Islet precursor cell (in vitro differentiated cells): ENCODE results near the gene DIP2C.
"Not testable (repeated sequence)": the region's sequence is repeated elsewhere in the genome, so short reads cannot be mapped to it uniquely, and the experiment has no call there.

Experiments
- DNase-seq: peaks from one replicate; pipeline ENCODE4 v3.0.0-alpha.2; 2018

The DIP2C gene

DNA sequence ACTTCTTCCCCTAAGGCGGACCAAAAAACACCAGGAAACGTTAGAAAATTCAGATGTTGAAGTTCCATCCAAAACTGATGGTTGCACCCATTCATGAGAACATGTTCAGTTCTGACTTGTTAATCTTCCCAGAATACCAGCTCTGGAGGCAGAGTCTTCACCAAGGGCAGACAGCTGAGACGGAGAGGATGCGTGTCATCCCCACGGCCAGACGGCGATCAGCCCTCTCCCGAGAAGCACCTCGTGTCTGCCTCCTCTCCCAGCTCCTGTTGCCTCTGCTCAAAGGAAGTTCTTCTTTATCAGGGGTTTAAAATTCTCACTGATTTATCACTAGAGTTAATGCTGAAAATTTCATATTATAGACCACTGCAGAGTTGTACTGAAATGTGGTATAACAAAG lies 284.5 kb downstream of the DIP2C start:
- DNase-seq: peak; percentile 68

DNA sequence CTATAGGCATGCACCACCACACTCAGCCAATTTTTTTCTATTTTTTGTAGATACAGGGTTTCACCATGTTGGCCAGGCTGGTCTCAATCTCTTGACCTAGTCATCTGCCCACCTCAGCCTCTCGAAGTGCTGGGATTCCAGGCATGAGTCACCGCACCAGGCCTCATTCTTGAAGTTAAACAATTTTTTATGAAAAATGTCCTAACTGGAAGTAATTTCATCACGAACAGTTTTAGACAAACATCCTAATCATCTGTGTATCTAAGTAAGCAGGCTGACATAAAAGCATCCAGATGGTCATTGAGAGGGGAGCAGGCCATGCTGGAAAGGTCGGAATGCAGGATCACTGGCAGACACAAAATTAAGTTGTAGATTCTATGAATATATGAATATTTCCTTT lies 285.1 kb downstream of the DIP2C start:
- DNase-seq: no peak

DNA sequence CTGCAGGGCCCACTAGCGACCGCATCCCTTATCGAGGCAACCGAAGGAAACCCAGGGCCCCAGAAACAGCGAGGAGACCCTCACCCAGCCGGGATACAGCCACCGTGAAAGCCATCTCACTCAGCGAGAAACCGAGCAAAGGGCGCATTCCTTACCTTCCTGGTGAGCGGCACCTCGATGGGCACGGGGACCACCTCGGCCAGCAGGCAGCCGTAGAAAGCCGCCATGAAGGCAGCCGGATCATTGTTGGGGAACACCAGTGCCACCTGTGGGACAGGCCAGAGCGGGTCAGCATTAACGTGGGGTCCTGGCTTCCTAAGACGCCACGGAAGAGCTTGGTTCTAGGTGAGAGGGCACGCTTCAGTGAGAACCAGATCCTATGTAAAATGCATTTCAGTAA lies 290.5 kb downstream of the DIP2C start:
- DNase-seq: peak; percentile 48

DNA sequence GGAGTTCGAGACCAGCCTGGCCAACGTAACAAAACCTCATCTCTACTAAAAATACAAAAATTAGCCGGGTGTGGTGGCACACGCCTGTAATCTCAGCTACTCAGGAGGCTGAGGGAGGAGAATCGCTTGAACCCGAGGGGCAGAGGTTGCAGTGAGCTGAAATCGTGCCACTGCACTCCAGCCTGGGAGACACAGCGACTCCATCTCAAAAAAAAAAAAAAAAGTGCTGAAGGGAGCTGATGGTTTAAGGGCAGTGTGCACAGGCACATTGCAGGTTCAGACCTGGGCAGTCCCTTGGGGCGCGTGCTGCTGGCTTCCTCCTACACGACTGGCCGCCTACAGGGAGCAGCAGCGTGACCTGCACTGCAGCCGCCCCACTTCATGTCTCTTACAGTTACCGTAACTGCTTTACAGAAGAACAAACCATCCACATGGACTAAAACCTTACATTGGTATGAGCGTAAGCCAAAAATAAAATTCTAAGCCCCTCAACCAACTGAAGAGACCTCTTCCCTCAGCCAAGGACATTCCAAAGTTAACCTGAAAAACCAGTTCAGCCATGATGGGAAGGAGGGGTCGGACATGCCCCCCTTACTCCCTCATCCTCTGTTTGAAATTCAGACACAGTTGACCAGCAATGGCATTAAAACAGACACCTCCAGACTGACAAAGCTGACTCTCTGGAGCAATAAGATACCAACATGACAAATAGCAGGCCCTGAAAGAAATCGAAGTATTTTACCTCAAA lies 292.0 kb downstream of the DIP2C start:
- DNase-seq: peak; percentile 71

DNA sequence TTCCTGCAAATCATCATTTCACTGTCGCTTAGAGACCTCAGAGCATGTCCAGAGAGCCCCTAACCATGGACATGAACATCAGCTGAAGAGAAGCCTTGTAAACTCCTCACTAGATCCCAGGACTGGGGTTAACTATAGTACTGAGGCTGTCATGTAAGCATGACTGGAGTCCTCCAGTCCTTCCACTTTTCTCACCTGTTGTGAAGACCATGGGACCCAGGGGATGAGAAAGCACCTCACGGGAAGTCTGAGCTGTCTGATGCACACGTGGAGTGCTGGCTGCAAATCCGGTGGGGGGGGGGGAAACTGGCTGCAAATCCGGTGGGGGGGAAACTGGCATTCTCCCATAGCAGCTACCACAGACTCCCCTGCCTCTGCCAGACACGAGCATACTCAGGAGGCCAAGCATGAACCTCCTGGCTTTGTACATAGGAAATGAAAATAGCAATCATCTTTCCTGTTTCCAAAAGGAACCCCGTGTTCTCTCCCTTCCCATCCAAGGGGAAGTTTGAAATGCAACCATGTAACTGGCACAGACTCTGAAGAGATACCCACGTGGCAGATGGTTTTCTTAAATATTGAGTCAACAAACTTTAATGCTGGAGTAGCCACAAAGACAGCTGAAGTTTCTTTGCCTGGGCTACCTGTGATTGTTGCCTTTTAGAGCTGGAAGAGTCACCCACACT lies 292.8 kb downstream of the DIP2C start:
- DNase-seq: no peak

DNA sequence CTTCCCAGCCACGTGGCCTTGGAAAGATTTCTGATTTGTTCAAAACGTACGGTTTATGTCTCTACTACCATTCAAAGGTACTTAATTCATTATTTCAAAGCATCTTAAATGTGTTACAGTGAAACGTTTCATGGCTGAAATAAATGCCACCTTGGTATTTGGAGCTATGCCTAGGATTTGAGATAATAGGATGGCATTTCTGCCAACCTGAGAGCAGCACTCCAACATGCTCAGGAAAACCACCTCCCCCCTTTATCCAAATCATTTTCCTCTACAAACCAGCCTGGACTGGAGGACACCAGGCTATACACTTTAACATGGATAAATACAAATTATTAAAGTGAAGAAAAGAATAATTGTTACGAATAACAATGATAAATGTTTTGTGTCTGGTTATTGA lies 293.4 kb downstream of the DIP2C start:
- DNase-seq: no peak

DNA sequence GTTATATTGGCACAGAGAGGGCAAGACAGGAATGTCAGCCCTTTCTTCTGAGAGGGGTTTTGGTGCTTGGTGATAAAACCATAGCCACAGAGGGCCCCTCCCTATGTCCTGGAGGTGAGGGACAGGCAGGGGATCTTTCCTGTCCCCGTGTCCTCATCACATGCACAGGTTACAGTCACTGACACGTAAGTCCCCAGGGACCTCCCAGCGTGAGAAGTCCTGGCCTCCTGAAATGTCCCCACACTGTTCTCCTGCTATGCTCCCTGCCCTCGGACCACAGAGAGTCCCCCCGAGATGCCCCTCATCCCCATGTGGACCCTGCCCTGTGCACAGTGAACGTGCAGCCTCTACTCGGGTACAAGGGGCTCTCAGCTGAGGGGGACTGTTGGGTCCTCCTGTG lies 293.8 kb downstream of the DIP2C start:
- no peak for DNase-seq

DNA sequence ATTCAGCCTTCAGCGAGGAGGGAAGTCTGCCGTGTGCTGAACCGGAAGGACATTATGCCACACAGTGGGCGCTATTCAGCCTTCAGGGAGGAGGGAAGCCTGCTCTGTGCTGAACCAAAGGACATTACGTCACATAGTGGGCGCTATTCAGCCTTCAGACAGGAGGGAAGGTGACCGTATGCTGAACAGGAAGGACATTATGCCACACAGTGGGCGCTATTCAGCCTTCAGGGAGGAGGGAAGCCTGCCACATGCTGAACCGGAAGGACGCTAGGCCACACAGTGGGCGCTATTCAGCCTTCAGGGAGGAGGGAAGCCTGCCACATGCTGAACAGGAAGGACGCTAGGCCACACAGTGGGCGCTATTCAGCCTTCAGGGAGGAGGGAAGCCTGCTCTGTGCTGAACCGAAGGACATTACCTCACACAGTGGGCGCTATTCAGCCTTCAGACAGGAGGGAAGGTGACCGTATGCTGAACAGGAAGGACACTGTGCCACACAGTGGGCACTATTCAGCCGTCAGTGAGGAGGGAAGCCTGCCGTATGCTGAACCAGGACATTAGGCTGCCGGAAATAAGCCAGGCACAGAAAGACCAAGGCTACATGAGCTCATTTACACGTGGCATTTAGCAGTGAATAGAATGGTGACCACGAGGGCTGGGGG lies 294.9 kb downstream of the DIP2C start:
- DNase-seq: not testable (repeated sequence)

DNA sequence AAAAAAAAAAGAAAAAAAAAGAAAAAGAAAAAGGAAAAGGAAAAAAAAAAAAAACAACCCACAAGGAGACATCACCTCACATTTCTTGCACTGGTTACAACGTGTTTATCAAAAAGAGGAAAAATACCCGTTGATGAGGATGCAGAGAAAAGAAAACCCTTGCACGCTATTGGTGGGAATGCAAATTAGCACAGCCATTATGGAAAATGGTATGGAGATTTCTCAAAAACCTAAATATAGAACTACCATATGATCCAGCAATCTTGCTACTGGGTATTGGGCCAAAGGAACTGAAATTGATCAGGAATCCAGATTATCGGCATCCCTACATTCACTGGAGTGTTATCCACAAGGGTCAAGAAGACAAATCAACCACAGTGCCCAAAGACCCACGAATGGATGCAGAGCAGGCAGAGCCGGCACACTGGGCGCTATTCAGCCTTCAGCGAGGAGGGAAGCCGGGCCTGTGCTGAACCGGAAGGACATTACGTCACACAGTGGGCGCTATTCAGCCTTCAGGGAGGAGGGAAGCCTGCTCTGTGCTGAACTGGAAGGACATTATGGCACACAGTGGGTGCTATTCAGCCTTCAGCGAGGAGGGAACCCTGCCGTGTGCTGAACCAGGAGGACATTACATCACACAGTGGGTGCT lies 295.6 kb downstream of the DIP2C start:
- no peak for DNase-seq

DNA sequence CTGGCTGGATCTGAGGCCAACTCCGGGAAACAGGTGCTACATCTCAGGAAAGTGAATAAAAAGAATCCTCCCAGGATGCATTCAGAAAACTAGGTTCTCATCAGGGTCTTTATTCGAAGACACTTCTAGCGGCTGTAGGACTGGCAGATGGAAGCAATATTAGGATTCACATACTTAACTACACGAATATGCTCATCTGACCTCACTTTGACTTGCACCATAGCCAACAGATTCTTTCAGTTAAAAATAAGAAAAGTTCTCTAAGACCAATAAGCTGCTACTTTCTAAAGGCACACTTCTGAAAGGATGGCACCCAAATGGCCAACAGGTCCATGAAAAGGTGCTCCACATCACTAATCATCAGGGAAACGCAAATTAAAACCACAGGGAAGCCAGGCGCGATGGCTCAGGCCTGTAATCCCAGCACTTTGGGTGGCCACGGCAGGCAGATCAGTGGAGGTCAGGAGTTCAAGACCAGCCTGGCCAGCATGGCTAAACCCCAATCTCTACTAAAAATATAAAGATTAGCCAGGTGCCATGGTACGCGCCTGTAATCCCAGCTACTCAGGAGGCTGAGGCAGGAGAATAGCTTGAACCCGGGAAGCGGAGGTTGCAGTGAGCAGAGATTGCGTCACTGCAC lies 296.2 kb downstream of the DIP2C start:
- no peak for DNase-seq

DNA sequence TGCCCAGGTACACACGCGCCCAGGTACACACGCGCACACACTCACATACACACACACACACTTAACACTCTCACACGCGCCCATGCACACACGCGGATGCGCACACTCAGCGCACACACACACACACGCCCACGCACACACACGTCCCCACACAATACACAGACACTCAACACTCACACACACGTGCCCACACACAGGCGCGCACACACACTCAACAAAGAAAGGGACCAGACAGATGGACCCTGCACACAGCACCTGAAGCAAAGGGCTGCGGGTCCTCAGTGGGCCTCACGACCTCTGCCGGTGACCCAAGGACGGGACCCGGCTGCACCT lies 296.8 kb downstream of the DIP2C start:
- no peak for DNase-seq

DNA sequence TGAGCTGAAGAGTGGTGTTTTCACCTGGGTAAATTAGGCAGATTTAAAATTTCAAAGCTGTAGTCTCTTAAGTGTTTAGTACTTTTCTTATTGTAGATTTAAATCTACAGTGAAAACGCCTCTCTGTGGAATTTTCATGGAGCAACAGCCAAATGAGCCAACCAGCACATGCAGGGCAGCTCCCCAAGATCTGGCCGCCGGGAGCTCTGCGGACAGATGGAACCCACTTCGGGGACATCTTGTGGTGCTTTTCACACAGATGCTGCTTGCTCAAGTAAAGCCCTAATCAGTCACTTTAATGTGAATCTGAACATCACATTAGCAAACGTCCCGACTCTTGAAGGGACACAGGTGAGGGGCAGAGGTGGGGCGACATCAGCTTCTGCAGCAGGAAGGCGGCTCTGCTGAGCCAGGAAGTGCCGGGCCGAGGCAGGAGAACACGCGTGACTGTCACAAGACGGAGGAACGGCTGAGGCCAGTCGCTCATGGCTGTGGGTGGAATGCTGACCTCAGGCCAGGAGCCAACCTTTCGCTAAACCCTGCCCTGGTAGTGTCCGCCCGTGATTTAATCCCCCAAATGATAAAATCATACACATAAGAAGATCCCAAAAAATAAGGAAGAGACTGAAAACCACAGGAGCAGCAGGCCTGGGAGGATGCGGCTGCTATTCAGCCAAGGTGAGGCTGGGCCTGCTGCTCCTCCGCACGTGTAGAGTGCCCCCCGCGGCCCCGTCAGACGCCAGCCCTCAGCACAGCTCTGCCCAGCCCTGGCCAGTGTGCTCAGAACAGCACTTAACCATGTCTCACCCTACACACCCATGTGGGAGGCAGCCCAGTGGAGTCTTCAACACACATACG lies 297.4 kb downstream of the DIP2C start:
- no peak for DNase-seq

DNA sequence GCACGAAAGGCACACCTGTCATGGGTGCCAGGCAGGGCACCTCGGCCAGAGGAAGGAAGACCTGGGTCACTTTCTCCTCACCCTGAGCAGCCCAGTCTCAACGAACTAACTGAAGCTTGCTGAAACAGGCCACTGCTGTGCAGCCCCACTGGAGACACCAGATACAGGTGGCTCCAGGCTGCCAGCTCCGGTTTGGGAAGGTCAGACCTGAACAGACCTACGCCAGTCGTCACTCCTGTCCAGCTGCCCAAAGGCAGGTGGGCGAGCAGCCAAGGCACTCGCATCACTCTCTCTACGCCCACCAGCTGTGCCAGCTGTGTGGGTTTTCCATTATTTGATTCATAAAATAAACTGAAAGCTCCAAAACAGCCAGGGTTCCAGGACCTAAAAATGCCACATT lies 298.2 kb downstream of the DIP2C start:
- no peak for DNase-seq

DNA sequence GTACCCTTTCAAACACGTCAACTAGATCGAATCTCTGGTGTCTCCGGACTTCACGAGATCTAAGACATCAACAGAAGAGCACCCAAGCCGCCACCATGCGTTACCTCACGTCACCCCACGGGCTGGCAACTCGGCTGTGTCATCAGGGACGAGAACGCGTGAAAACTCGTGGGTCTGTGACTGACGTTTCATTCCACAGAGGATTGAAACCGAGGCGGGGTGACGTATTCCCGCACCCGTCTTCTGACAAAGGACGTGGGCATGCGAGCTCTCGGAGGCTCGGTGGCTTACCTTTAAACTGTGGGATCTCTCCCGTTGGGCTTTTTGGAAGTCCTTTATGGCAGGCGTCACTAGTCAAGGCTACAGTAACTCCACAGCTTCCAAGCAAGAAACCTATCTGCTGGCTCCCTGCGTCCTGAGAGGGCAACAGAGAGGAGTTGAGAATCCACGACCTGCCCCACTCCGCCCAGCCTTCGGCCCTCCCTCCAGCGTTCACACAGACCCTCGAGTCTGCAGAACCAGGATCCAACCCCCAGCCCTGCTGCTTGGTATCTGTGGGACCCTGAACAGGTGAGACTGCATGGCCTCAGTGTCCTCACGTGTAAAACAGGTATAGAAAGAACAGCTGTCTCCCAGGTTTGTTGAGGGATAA lies 298.9 kb downstream of the DIP2C start:
- no peak for DNase-seq

DNA sequence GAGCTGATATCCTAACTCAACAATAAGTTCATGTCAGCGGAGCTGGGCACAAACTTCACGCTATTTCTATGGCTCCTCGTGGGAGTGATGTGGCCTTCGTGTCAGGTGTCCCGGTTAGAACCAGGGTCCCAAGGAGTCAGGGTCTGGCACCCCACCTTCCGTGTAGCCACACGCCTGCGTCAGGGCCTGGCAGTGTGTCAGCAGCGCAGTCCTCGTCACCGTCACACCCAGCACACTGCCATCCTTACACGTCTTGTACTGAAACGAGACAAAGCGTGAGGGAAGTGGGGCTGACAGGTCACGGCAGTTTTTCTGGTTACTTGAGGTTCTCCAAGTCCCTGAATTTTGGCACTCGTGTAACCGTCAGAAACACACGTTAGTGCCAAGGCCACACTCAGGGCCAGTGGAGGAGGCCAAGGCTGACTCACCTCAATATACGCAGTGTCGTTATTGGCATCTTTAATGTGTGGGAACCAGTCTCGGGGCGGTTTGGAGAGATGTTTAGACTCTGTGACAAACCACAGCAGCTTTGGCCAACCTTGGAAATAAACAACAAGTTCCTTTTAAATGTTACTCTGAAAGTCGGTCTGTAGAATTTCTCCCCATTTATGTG lies 299.5 kb downstream of the DIP2C start:
- DNase-seq: no peak

DNA sequence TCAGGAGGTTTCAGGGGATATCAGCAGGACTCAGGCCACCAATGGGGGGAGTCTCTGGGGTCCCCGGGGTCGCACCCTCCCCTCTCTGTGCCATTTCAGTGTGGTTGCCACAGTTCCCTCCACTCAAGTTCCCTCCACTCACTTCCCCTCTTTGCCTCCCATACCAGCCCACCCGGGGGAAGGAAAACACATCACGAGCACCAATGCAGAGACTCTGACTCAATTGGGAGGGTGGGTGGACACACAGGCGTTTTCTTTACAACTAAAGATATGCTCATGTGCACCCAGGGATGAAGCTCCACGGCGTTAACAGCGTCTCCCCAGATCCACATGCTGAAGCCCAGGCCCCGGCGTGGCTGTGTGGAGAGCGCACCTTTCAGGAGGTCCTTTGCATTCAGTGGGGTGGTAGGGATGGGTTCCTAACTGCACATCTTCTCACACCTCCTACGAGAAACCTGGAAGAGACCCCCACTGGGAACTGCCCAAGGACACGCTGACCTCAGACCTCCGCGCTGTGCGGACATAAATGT lies 300.1 kb downstream of the DIP2C start:
- no peak for DNase-seq

DNA sequence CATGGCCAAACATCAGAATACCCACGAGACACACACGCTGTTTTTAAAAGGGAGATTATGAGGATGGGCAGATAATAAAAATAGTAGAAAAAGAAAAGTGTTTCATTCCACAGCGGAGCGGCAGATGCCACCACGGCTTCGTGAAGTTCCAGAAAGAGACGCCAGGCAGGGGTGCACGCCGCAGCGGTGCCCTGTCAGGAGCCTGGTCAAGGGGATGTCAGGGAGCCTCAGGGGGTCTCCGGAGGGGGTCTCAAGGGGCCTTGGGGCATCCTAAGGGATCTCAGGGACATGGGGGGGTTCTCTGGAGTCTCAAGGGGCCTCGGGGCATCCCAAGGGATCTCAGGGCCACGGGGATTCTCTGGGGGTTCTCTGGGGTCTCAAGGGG lies 300.8 kb downstream of the DIP2C start:
- DNase-seq: no peak

DNA sequence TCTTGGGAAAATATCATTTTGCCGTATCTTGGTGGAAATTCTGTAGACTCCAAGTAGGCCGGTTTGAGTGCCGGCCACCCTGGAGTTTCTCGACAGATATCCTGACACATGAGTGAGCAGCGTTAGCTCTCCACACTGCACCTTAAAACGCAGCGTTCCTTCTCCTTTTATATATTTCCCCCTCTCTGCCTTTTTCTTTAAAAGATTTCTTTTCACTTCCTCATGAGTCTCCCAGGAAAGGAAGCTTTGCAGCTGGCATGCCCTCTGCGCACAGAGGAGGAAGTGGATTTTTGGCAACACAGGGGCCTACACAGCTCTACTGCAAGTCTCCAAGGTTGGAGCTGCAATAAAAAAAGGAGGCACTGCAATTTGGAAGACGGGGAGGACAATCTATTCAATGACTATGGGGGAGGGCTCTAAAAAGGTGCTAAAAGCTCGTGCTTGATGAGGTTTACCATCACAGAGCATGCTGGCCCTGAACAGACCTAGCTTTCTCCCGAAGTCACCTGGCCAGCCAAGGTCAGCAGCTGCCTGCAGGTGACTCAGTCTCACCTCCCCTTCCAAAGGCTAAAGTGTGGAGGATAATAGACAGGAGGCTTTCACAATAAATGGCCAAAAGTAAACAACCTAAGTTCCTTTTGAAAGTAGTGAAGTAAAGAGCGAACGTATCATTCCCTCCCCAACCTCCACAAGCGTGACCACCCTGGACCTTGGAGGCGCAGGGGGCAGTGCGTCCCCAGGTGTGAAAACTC lies 301.4 kb downstream of the DIP2C start:
- DNase-seq: no peak

DNA sequence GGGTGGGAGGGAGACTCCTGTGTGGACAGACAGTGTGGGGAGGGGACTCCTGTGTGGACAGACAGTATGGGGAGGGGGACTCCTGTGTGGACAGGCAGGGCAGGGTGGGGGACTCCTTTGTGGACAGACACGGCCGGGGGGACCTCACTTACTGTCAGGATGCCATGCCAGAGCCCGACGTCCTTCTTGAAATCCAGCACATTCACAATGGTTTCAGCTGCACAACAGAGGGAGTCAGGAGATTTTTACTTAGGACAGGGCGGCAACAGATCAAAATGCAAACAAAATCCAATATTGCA lies 301.9 kb downstream of the DIP2C start:
- DNase-seq: no peak

DNA sequence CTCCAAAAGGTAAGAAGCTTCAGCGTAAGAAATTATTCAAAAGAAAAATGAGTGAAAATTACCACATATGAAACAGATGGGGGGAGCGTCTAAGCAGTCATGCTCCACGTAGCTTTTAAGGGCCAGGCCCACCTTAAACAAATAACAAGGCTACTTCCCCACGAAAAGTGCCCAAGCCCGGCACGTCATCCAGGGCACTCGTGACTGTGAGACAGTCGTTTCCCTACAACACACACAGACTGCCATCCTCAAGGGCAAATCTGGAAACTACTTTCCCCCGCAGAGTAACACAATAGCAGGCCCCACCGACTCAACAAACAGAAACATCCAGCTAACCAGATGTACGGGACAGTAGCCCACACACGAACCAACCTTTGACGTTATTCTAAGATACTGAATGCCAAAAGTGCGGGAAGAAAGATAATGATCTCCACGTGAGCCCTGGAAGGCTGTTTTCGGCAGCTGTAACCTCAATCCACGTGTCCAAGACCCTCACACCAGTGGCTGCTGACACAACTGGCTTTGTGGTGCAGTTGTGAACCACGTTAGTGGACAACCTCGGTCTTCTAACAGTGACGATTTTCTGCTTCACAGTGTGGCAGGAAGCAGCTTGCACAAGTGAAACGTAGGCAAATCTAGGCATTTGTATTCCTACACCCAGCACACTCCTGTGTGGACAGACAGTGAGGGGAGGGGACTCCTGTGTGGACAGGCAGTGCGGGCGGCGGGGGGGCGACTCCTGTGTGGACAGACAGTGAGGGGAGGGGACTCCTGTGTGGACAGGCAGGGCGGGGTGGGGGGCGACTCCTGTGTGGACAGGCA lies 302.5 kb downstream of the DIP2C start:
- DNase-seq: peak; percentile 45
